ENCODE measurements around the gene SOS1. TPM values are rescaled to one million over a fixed set of nuclear protein-coding genes. Genes with fewer than 3 reads are reported as not detected.
"Not testable (repeated sequence)": the region's sequence is repeated elsewhere in the genome, so short reads cannot be mapped to it uniquely, and the experiment has no call there.

SOS1 gene
- total and polyA plus RNA-seq, 2 donors = 17.3 to 92.6 TPM

DNA sequence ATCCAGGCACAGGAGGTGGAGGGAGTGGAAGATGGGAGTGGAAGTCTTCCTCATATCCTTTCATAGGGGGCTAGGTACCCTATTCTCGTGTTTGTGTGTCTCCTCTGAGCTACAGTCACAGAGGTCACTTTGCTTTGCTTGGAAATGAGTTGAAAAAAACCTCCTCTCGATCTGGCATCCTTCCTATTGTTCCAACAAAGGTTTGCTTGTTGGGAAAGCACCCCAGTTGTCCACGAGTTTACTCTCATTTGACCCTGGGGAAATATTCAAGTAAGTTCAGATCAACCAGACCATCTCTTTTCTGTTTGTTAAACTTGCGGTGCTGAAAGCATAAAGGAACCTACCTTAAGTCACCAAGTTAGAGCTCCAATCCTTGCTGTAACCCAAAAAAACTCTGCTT lies 171.9 kb downstream of the SOS1 start:
- DNase-seq (ENCODE audit: extremely low spot score) = no peak
- no peak overlapping the region for H3K27ac ChIP-seq (ENCODE audit: low read depth)
- H3K4me3 ChIP-seq (ENCODE audit: low read depth, low read length) = no peak overlapping the region
- 83% methylated on average over 4 of the region's 4 CpGs for WGBS
- H3K4me1 ChIP-seq (ENCODE audit: insufficient read depth) = no peaks in the 10 kb centered on the region
- H3K36me3 ChIP-seq (ENCODE audit: insufficient read depth) = no peaks in the 10 kb centered on the region

DNA sequence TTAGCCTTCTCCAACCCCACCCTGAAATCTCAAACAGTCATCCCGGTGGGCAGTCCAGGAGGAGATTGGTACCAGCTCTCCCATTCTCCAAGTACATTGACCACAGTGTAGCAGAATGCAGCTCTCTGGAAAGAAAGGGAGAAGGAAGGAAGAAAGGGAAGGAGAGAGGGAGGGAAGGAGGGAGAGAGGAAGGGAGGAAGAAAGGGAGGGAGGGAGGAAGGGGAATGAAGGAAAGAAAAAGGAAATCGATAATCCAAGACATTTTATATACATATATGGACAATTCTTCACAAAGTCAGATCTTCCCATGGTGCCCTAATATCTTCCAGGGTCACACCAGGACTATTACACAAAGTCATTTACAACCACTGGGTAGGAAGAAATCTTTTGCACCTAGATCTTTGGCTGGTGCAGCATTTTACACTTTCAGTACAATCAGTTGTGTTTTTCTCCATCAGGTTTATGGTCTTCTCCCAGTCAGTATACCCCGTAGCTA lies 172.4 kb downstream of the SOS1 start:
- H3K27ac ChIP-seq (ENCODE audit: low read depth) = no peak overlapping the region

DNA sequence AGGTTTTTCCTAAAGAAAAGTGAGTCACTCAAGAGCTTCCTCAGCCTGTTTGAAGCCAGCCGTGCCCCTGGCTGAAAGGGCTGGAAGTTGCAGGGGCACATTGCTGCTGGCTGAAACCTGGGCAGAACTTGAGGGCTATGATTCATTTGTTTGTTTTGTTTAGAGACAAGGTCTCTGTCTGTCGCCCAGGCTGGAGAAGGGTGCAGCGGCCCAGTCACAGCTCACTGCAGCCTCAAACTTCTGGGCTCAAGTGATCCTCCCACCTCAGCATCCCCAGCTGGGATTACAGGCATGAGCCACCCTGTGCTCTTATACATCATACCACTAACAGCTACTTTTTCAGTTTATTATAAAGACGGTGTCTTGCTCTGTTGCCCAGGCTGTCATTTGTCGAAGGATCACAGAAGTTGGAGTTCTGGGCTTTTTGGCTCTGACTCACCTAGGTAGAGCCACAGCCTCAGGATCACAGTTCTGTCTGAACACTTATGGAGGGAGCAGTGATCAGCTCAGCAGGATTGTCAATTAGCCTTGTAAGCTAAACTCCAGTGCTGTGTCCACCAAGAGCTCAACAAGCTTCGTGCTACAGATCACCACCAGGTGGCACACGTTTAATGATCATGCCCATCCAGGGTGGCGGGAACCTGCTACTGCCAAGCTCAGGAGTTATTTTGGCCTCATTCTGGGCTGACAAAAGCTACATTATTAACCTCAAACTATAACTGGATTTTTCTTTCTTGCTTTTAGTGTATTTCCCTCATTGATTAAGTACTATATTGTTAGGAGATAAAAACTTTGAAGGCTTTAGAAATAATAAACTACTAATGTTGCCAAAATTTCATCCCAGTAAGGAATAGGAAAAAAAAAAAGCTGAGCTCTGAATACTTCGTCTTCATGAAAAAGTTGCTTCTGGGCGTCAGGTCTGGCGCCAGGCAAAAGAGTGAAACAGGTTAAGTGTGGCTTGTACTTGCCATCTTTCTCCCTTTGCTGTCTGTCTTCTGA lies 173.3 kb downstream of the SOS1 start:
- Histone ChIP-seq H3K36me3 (ENCODE audit: insufficient read depth) (no peaks in the 10 kb centered on the region), H3K4me3 (ENCODE audit: low read depth, low read length) (no peak overlapping the region), H3K4me1 (ENCODE audit: insufficient read depth) (no peaks in the 10 kb centered on the region), H3K27ac (ENCODE audit: low read depth) (no peak overlapping the region)
- peak; percentile 40 for DNase-seq (ENCODE audit: extremely low spot score)
- 54% methylated on average over 11 of the region's 11 CpGs for WGBS

More for the DNA sequence above, 172.4 kb downstream of the SOS1 start:
- DNase-seq (ENCODE audit: extremely low spot score) = no peak
- 87% methylated on average over 3 of the region's 3 CpGs for WGBS
- H3K36me3 ChIP-seq (ENCODE audit: insufficient read depth) = no peaks in the 10 kb centered on the region
- H3K4me1 ChIP-seq (ENCODE audit: insufficient read depth) = no peaks in the 10 kb centered on the region
- no peak overlapping the region for H3K4me3 ChIP-seq (ENCODE audit: low read depth, low read length)

DNA sequence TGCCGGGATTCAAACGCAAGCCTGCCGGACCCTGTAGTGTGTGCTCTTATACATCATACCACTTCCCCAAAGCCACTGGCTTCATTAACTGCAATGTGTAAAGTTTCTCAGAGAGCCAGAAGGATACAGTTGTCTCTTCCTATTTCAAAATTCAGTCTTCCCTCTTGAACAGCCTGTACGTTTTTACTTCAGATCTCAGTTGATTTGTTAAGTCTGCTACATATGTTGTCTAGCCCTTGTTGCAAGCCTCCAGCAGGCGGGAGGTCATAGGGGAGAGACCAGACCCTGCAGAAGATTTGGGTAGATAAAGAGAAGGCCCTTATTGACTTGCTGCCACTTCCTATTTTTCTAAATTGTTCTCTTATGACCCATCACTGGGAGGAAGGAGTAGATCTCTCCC lies 174.9 kb downstream of the SOS1 start:
- WGBS = 68% methylated on average over 5 of the region's 5 CpGs
- DNase-seq (ENCODE audit: extremely low spot score) = no peak
- Histone ChIP-seq H3K4me3 (ENCODE audit: low read depth, low read length) (no peak overlapping the region), H3K27ac (ENCODE audit: low read depth) (no peak overlapping the region), H3K4me1 (ENCODE audit: insufficient read depth) (no peaks in the 10 kb centered on the region), H3K36me3 (ENCODE audit: insufficient read depth) (no peaks in the 10 kb centered on the region)

DNA sequence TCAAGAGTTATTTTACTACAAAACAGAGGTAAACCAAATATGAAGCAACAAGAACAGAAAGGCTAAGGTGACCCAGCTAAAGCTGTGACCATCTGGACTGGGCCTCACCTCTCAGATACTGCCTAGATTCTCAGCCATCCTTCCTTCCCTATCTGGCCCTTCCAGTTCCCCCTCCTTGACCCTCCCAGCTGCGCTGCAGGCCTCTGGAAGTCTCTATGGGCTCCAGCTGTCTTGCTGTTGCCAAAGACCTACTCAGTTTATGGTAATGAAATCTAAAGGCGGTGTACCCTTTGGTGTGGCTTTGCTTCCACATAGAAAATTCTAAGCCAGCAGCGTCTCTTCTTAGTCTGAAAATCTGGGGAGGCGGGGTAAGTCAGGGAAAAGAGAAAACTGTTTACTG lies 175.5 kb downstream of the SOS1 start:
- WGBS = 65% methylated on average over 4 of the region's 4 CpGs
- Histone ChIP-seq H3K4me3 (ENCODE audit: low read depth, low read length) (no peak overlapping the region), H3K27ac (ENCODE audit: low read depth) (no peak overlapping the region), H3K4me1 (ENCODE audit: insufficient read depth) (no peaks in the 10 kb centered on the region), H3K36me3 (ENCODE audit: insufficient read depth) (no peaks in the 10 kb centered on the region)
- DNase-seq (ENCODE audit: extremely low spot score) = no peak

DNA sequence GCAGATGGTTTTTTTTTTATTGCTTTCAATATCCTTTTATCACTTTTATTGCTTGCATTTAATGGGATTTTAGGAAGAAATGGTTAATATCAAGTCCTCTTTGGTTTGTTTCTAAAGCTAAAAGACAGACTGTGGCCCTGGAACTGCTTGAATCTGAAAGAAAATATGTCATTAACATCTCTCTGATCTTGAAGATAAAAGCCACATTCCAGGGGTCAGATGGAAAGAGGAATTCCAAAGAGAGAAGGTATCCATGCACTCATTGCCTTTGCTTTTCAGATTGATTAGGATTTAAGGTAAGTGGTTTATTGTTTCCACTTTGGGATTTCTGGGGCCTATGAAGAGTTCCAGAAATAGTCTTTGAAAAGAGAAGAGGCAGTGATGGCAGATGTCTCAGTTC lies 177.1 kb downstream of the SOS1 start:
- Histone ChIP-seq H3K27ac (ENCODE audit: low read depth) (no peak overlapping the region), H3K36me3 (ENCODE audit: insufficient read depth) (no peaks in the 10 kb centered on the region), H3K4me1 (ENCODE audit: insufficient read depth) (no peaks in the 10 kb centered on the region), H3K4me3 (ENCODE audit: low read depth, low read length) (no peak overlapping the region)
- no peak for DNase-seq (ENCODE audit: extremely low spot score)

DNA sequence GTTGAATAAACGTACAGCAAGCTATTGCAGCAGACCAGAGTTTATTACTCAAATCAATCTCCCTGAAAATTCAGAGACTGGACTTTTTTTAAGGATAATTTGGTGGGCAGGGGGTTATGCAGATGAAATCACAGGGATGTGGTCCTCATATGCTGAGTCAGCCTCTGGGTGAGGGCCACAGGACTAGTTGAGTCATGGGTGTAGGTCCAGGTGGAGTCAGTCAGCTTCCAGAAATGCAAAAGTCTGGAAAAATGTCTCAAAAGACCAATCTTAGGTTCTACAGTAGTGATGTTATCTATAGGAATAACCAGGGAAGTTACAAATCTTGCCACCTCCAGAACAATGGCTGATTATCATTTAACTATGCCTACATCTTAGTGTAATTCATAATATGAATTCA lies 180.1 kb downstream of the SOS1 start:
- 91% methylated on average over 1 of the region's 1 CpG for WGBS
- no peaks in the 10 kb centered on the region for H3K4me1 ChIP-seq (ENCODE audit: insufficient read depth)

DNA sequence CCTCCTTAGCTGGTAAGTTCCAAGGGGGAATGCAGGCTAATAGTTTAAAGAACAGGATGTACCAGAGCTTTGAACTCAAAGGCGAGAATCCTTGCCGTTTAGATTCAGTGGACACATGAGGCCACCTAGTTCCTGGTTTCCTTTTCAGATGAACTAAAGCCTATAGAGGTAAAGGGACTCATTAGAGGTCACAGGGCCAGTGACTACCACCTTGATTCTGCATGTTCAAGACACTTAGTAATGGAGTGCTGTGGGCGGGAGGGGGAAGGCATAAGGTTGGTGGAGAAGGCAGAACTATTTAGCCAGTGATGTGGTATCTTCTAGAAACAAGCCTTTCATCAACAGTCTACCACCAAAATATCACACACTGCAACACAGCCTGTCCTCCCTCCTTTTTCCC lies 183.3 kb downstream of the SOS1 start:
- WGBS = 79% methylated on average over 3 of the region's 3 CpGs
- H3K4me1 ChIP-seq (ENCODE audit: insufficient read depth) = peaks cover 2% of the 10 kb centered on the region
- no peak overlapping the region for H3K27ac ChIP-seq (ENCODE audit: low read depth)
- no peak for DNase-seq (ENCODE audit: extremely low spot score)
- no peak overlapping the region for H3K4me3 ChIP-seq (ENCODE audit: low read depth, low read length)
- H3K36me3 ChIP-seq (ENCODE audit: insufficient read depth) = no peaks in the 10 kb centered on the region

More for the DNA sequence above, 180.1 kb downstream of the SOS1 start:
- Histone ChIP-seq H3K36me3 (ENCODE audit: insufficient read depth) (no peaks in the 10 kb centered on the region), H3K27ac (ENCODE audit: low read depth) (no peak overlapping the region), H3K4me3 (ENCODE audit: low read depth, low read length) (no peak overlapping the region)
- no peak for DNase-seq (ENCODE audit: extremely low spot score)

DNA sequence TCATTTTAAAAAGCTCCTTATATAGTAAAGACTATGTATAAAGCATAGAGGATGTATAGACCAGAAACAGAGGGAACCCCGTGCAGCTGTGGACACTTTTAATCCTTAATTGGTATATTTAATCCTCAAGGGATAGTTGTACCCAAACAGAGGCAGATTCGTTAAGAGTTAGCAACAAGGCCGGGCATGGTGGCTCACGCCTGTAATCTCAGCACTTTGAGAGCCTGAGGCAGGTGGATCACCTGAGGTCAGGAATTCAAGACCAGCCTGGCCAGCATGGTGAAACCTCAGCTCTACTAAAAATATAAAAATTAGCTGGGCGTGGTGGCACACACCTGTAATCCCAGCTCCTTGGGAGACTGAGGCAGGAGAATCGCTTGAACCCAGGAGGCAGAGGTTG lies 184.3 kb downstream of the SOS1 start:
- WGBS = 94% methylated on average over 6 of the region's 6 CpGs
- H3K4me3 ChIP-seq (ENCODE audit: low read depth, low read length); H3K36me3 ChIP-seq (ENCODE audit: insufficient read depth); H3K27ac ChIP-seq (ENCODE audit: low read depth); H3K4me1 ChIP-seq (ENCODE audit: insufficient read depth); DNase-seq (ENCODE audit: extremely low spot score): not testable (repeated sequence)

DNA sequence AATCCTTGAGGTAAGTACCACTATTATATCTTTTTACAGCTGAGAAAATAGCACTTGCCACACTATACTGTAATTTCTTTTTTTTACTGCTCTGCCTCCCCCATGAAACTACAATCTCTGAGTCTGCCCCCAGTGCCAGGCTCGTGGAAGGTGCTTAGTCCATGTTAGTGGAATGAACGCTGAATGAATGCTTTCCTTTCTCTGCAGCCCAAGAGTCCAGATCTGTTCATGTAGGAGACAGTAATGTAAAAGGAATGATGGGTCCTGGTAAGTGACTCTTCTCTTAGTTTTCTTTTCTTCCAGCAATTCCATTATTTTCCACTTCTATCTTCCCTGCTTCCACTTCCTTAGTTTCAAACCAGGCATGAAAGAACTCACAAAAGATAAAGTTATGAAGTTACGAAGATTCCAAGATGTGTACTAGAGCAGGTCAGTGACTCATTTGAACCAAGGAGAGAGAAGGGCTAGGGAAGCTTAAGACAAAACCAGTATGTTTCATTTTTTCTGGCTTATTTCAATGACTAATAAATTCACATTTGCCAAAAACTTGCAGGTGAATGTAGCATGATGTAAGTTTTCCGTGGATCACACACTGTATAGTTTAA lies 185.2 kb downstream of the SOS1 start:
- DNase-seq (ENCODE audit: extremely low spot score) = no peak
- WGBS = 84% methylated on average over 4 of the region's 4 CpGs
- H3K4me1 ChIP-seq (ENCODE audit: insufficient read depth) = peaks cover 2% of the 10 kb centered on the region
- H3K27ac ChIP-seq (ENCODE audit: low read depth) = no peak overlapping the region
- no peaks in the 10 kb centered on the region for H3K36me3 ChIP-seq (ENCODE audit: insufficient read depth)
- no peak overlapping the region for H3K4me3 ChIP-seq (ENCODE audit: low read depth, low read length)

DNA sequence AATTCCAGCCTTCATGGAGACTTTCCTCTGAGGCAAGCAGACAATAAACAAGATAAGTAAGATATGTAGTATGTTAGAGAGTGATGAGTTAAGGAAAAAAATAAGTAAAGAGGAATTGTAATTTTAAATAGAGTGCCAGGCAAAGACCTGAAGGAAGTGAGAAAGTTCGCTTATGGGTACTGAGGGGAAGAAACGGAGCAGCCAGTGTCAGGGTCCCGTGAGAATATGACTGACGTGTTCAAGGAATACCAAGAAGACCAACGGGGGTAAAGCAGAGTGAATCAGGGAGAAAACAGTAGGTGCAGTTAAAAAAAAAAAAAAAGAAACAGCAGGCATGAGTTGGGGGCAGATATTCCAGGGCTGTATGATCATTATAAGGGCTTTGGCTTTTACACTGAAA lies 186.1 kb downstream of the SOS1 start:
- Histone ChIP-seq H3K27ac (ENCODE audit: low read depth) (no peak overlapping the region), H3K36me3 (ENCODE audit: insufficient read depth) (no peaks in the 10 kb centered on the region), H3K4me3 (ENCODE audit: low read depth, low read length) (no peak overlapping the region), H3K4me1 (ENCODE audit: insufficient read depth) (peaks cover 2% of the 10 kb centered on the region)
- WGBS = 70% methylated on average over 5 of the region's 5 CpGs
- DNase-seq (ENCODE audit: extremely low spot score) = no peak

DNA sequence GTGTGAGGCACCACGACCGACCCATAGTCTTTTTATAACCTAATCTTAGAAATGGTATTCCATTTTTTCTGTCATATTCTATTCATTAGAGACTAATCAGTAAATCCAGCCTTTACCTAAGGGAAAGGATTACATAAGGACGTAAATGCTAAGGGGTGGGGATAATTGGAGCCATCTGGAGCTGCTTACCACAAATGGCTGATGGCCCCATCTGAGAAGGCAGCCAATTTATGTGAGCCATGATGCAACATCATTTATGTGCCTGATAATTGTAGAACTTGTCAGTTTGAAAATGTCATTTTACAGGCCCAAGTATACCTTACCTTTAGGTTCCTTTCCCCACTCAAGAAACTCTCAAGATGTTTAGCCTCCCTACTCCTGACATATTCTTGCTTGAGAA lies 187.2 kb downstream of the SOS1 start:
- WGBS = 77% methylated on average over 3 of the region's 3 CpGs
- Histone ChIP-seq H3K27ac (ENCODE audit: low read depth) (no peak overlapping the region), H3K36me3 (ENCODE audit: insufficient read depth) (no peaks in the 10 kb centered on the region), H3K4me3 (ENCODE audit: low read depth, low read length) (no peak overlapping the region), H3K4me1 (ENCODE audit: insufficient read depth) (peaks cover 2% of the 10 kb centered on the region)
- DNase-seq (ENCODE audit: extremely low spot score) = no peak

DNA sequence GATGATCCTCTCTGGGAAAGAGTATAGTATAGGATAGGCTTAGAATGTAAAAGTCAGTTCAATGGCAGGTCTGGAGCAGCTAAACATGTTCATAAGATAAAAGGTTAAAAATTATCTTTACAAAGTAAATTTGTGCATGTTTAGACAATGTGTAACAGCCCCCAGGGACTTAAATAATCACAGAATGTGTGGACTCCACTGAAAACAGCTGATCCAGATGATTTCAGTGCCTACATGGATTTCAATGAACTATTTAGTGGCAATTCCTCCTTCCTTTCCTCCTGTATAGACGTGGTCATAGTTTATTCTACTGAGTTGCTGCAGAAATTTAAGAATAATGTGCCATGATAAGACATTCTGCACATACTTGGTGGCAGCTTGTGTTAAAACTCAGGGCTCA lies 188.3 kb downstream of the SOS1 start:
- H3K27ac ChIP-seq (ENCODE audit: low read depth) = no peak overlapping the region
- H3K4me3 ChIP-seq (ENCODE audit: low read depth, low read length) = no peak overlapping the region
- H3K4me1 ChIP-seq (ENCODE audit: insufficient read depth) = peaks cover 2% of the 10 kb centered on the region
- DNase-seq (ENCODE audit: extremely low spot score) = no peak
- WGBS = 25% methylated on average over 1 of the region's 1 CpG
- H3K36me3 ChIP-seq (ENCODE audit: insufficient read depth) = no peaks in the 10 kb centered on the region

All from urinary bladder (tissue), 4 donors.